Measurements from ENCODE around the gene RRN3.
A peak's percentile ranks its signal among the peaks of the same experiment; 100 is the strongest.
"Not testable (repeated sequence)": the region's sequence is repeated elsewhere in the genome, so short reads cannot be mapped to it uniquely, and the experiment has no call there.

Gene RRN3

GRCh38 chr16:15093955-15094827 is at the start of gene RRN3:
TSS of gene RRN3 (minus strand) at chr16:15094272. CDS start at chr16:15094233, 39 bp downstream.
- DNase-seq = peak; percentile 96

GRCh38 chr16:15143601-15144091 is 49.6 kb upstream of the RRN3 start:
- peak; percentile 54 for DNase-seq

DNA sequence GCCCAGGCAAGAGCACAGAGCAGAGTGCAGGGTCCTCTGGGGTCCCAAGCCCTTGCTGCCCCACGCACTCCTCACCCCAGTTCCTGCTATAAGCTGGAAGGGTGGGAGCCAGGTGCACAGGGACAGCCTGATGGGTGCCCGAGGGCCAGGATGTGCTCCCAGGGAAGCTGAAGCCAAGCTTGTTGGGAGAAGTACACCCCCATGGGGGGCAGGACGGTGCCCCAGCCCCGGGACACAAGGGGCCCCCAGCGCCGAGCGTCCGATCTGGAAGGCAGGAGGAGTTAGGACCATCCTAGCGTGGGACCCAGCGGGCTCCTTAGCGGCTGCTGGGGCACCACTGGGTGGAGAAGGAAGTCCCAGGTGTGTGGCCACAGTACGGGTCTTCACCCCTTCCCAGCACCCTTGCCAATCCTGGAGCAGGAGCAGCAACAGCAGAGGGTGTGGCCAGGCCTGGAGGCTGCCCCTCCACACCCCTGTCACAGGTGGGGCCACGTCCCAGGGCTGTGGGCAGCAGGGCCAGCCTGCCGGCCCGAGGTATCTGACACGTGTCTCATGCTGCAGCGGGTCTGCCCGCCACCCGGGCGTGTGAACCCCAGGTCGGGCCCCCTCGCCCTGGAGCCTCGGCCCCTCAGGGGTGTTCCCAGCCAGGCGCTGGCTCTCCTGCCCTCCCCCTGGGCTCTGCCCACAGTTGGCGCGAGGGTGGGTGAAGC is 49.0 kb upstream of the RRN3 start:
- DNase-seq = not testable (repeated sequence)

GRCh38 chr16:15142107-15142890 is 48.2 kb upstream of the RRN3 start:
- DNase-seq = peak; percentile 40

DNA sequence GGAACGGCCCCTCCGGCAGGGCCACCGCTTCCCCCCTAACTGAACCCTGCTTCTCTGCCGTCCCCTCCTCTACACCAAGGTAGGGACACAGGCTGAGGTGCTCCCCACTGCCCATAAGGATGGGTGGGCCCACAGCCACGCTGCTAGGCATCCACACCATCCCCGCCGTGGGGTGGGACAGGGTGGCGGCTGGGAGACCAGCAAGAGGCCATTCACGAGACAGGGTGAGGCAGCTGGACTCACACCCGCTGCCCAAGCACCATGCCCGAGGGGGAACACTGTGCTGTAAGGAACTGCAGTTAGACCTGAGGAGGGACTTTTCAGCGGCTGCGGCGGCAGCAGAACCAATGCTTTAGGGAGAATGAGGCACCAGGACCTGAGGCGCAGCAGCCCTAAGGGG is 47.5 kb upstream of the RRN3 start:
- no peak for DNase-seq

DNA sequence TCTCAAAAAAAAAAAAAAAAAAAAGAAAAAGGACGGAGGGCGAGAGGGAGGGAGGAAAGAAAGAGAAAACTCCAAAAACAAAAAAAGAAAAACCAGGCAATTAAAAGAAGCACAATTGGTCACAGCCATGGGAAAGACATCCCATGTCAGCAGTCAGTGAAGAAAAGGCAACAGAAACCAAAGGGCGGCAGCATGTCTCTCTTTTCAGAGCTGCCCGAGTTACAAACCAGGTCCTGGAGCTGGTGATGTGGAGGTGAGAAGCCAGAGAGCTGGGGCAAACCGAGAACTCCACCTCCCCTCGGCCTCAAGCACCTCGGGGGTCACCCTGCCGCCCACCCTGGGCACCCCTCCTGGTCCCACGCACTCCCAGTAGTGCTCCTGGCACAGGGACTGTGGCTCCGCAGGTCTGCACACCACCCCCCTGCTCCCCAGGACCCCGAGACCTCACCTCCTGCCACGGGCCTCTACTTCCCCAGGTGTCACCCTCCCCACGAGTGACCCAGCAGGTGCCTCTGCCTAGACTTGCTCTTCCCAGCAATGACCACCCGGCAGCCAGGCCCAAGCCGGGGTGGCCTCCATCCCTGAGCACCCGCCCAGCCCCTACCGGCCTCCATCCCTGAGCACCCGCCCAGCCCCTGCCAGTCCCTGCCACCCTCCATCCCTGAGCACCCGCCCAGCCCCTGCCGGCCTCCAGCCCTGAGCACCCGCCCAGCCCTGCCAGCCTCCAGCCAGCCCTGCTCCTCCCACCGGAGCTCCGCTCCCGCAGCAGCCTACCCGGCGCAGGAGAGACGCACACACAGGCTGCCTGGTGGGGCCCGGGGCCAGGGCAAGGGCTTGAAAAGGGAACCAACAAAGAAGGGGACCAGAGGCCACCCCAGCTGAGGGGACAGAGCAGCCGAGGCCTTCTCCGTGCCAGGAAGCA is 46.6 kb upstream of the RRN3 start:
- DNase-seq = peak; percentile 43

- not testable (repeated sequence) for DNase-seq
Measured at GRCh38 chr16:15137514-15137913, 43.4 kb upstream of the RRN3 start.

- DNase-seq = not testable (repeated sequence)
Measured at GRCh38 chr16:15135483-15136360, 41.6 kb upstream of the RRN3 start.

- DNase-seq = not testable (repeated sequence)
Measured at GRCh38 chr16:15134752-15135482, 40.8 kb upstream of the RRN3 start.

DNA sequence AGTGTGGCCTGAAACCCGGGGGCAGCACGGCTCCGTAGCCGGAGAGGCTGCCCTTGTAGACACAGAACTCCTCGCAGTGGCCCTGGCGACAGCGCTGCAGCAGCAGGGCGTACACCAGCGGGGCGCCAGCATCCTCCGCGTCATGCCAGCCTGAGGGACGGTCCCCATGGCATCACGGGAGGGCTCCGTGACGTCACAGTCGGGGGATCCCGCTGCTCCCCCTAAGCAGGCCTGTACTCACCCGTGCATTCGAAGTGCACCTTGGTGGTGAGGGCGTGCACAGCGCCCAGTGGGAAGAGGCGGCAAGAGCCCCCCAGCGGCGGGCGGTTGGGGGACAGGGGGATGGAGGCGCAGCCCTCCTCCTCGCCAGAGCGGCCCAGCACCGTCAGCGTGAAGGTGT is 39.5 kb upstream of the RRN3 start:
- not testable (repeated sequence) for DNase-seq

DNA sequence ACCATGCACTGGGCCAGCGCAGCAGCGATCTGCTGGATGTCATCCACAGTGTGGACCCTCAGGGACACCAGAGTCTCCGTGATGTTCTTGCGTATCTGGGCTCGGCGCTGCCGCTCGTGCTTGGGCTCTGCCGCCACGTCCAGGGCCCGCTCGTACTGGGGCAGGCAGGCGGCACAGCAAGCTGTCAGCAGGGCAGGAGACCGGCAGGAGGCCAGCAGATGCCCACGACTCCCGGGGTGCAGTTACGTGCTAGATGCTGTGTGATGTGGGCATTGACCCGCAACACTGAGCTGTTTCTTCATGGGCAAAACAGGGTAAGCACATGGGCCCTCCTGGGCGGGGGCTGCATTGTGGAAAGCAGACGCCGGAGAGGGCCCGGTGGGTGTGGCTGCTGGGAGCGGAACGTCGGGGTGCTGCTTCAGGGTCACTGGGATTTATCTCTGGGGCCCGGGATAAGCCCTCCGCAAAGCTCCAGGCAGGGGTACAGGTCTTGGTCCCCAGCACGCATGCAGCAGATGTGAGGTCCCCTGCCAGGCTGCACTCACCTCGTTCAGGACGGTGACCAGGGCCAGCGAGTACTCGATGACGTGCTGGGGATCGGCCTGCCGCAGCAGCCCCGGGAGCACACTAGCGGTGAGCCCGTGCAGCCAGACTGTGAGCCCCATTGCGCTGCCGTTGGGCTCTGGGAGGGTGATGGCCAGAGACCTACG is 38.8 kb upstream of the RRN3 start:
- not testable (repeated sequence) for DNase-seq

DNA sequence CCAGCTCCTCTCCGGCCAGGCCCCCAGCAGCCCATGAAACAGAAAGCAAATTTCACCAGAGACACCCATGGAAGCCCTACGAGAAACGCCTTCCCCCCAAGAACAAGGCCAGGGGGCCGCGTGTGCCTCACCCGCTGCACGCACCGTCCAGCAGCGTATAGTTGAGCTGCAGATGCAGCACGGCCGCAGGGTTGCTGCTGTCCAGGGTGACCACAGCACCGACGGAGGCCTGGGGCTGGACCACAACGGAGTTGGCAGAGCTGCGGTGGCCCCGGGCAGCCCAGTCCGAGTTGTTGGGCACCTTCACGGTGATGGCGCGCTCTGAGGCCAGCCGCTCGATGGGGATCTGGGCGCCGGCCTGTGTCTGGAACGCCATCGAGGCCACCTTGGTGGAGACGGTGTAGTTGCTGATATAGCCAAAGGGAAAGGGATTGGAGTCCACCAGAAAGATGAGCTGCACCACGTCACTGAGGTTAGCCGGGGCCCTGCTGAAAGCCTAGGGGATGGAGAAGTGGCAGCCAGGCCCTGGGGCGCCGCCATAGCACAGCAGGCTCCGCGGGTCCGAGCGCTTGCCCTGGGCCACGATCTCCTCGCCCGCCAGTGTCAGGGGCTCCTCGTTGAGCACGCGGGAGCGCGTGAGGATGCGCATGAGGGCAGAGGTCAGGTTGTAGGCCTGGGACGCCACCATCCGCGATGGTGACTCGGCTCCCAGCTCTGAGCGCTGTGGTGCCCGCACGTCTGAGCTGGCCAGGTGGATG is 37.0 kb upstream of the RRN3 start:
- DNase-seq = not testable (repeated sequence)

- DNase-seq = peak; percentile 10
Measured at GRCh38 chr16:15130256-15130932, 36.3 kb upstream of the RRN3 start.

- not testable (repeated sequence) for DNase-seq
Measured at GRCh38 chr16:15127641-15128425, 33.8 kb upstream of the RRN3 start.

DNA sequence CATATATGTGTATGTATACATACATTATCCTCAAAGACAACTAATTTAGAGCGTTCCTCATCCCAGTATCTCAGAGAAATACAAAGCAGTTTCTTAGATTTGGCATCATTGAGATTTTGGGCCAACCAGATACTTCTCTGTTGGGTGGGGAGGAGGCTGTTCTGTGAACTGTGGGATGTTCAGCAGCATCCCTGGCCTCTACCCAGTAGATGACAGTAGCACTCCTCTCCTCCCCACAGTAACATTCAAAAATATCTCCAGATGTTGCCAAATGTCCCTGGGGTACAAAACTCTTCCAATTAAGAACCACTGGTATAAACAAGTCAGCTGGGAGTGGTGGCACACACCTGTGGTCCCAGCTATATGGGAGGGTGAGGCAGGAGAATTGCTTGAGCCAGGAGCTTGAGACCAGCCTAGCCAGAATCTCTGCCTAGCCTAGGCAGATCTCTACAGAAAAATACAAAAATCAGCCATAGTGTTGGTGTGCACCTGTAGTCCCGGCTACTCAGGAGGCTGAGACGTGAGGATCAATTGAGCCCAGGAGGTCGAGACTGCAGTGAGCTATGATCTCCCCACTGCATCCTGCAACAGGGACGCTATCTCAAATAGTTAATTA is 6.4 kb upstream of the RRN3 start:
- DNase-seq = not testable (repeated sequence)

DNA sequence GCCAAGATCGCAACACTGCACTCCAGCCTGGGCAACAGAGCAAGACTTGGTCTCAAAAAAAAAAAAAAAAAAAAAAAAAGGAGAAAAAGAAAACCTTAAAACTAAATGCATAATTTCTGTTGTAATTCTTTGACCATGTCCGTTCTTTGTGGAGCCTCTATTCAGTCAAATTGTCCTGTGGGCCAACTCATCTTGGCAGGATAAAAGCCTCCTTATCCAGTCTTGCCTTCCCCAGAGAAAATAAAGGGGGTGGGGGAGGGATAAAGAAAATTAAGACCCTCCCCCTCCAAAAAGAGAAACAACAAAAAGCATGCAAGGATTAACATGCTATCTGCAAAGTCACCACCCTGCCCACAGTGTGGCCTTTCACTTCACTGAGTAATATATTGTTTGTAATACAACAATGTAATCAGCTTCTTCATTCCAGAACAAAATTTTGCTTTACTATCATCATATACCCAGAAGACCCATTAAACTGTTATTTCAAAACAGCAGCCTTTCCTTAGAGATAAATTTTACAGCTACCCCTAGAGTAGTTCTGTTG is 5.4 kb upstream of the RRN3 start:
- not testable (repeated sequence) for DNase-seq

Measured in femur (tissue), 1 donor.